Gastroesophageal sphincter (tissue), 3 donors: ENCODE results near the gene STARD13.

Experiments used
- CTCF ChIP-seq, 4 experiments: fragments of 200-600 bp in 2 of 4; fragments of 450-650 bp in 2 of 4; sonication (generic) in 1 of 4; IDR thresholded peaks; one replicate each; pipeline ENCODE4 v1.5.1; 2017 to 2019; ENCODE audit warnings: antibody characterized with exemption in 4 of 4, mild to moderate bottlenecking in 2 of 4, moderate library complexity in 2 of 4
- EP300 ChIP-seq: sonication (generic); formaldehyde crosslinking; IDR thresholded peaks from one replicate; pipeline ENCODE4 v1.6.1; 2017; ENCODE audit warnings: antibody characterized with exemption, mild to moderate bottlenecking

GRCh38 chr13:33106656-33107360 is 178.7 kb downstream of the STARD13 start:
- TF ChIP-seq EP300 (no peak), CTCF (IDR thresholded peaks at IDR 0.05) (peak in 2 of 4 experiments; percentile 8 to 16)
